ENCODE measurements around the gene GNA15. TPM values are rescaled to one million over a fixed set of nuclear protein-coding genes. Genes with fewer than 3 reads are reported as not detected.

GNA15 gene
- total RNA-seq, 4 donors from 2014 or later = 5.3 to 18.5 (median 8.4) TPM

- TF ChIP-seq CTCF (IDR thresholded peaks at IDR 0.05; ENCODE audit: low read depth) = no peak
Observed at GRCh38 chr19:3102239-3103140, 33.3 kb upstream of the GNA15 start.

- TF ChIP-seq CTCF (IDR thresholded peaks at IDR 0.05; ENCODE audit: low read depth) = no peak
Observed at GRCh38 chr19:3104708-3104983, 31.2 kb upstream of the GNA15 start.

GRCh38 chr19:3105641-3106508, 30.0 kb upstream of the GNA15 start:
- no peak for TF ChIP-seq CTCF (IDR thresholded peaks at IDR 0.05; ENCODE audit: low read depth)

- TF ChIP-seq CTCF (IDR thresholded peaks at IDR 0.05; ENCODE audit: low read depth) = no peak
Observed at GRCh38 chr19:3106509-3107141, 29.2 kb upstream of the GNA15 start.

- no peak for TF ChIP-seq CTCF (IDR thresholded peaks at IDR 0.05; ENCODE audit: low read depth)
Observed at GRCh38 chr19:3107658-3108057, 28.2 kb upstream of the GNA15 start.

- no peak for TF ChIP-seq CTCF (IDR thresholded peaks at IDR 0.05; ENCODE audit: low read depth)
Observed at GRCh38 chr19:3108775-3109174, 27.1 kb upstream of the GNA15 start.

GRCh38 chr19:3109491-3109890, 26.3 kb upstream of the GNA15 start:
- no peak for TF ChIP-seq CTCF (IDR thresholded peaks at IDR 0.05; ENCODE audit: low read depth)
